ENCODE data around the gene SRCAP. TPM values are rescaled to one million over a fixed set of nuclear protein-coding genes. Genes with fewer than 3 reads are reported as not detected.

The SRCAP gene
- total RNA-seq, 1 donor from 2014 or later = 93.4 TPM

GRCh38 chr16:30747799-30748633 lies 49.0 kb downstream of the SRCAP start, which contains the start of gene PHKG2:
TSS of gene PHKG2 (plus strand) at chr16:30748425. CDS start at chr16:30748821, 396 bp downstream.
- intact Hi-C loops (cut with micrococcal nuclease) = loop anchor here (1.0 to 5.0 kb wide), 9 partner anchors 14 to 285 kb away; partner anchors contain the start of genes CFAP119, CTF1, FBXL19 and PRR14
- H3K9me3 Mint-ChIP-seq = no peaks in the 10 kb centered on the region
- DNase-seq (ENCODE audit: low spot score) = peak; percentile 97
- peaks cover 19% of the 10 kb centered on the region for H3K4me1 Mint-ChIP-seq (ENCODE audit: low read depth)
- H3K4me3 Mint-ChIP-seq = peak within 1 kb of the TSS; percentile 93
- peak within 1 kb of the TSS; percentile 83 for H3K27ac Mint-ChIP-seq
- H3K27me3 Mint-ChIP-seq (ENCODE audit: insufficient read depth) = no peaks in the 10 kb centered on the region
- H3K36me3 Mint-ChIP-seq (ENCODE audit: low read depth) = peaks cover 33% of the 10 kb centered on the region

GRCh38 chr16:30748634-30749445 lies 49.9 kb downstream of the SRCAP start:
- Mint-ChIP-seq H3K4me1 (ENCODE audit: low read depth) (peaks cover 19% of the 10 kb centered on the region), H3K4me3 (peak overlapping the region; percentile 93), H3K36me3 (ENCODE audit: low read depth) (peaks cover 29% of the 10 kb centered on the region), H3K27ac (peak overlapping the region; percentile 79), H3K9me3 (no peaks in the 10 kb centered on the region), H3K27me3 (ENCODE audit: insufficient read depth) (no peaks in the 10 kb centered on the region)
- intact Hi-C loops (cut with micrococcal nuclease) = loop anchor here (1.0 to 5.0 kb wide), 9 partner anchors 13 to 284 kb away; partner anchors contain the start of genes CFAP119, CTF1, FBXL19 and PRR14
- peak; percentile 31 for DNase-seq (ENCODE audit: low spot score)

- Mint-ChIP-seq H3K9me3 (no peaks in the 10 kb centered on the region), H3K36me3 (ENCODE audit: low read depth) (peaks cover 23% of the 10 kb centered on the region), H3K27me3 (ENCODE audit: insufficient read depth) (no peaks in the 10 kb centered on the region), H3K27ac (no peak overlapping the region), H3K4me3 (no peak overlapping the region), H3K4me1 (ENCODE audit: low read depth) (peaks cover 19% of the 10 kb centered on the region)
- intact Hi-C loops (cut with micrococcal nuclease) = no loop called here
- DNase-seq (ENCODE audit: low spot score) = no peak
These were observed 51.2 kb downstream of the SRCAP start for GRCh38 chr16:30750201-30750600.

GRCh38 chr16:30750876-30751465 lies 52.0 kb downstream of the SRCAP start:
- no peaks in the 10 kb centered on the region for H3K27me3 Mint-ChIP-seq (ENCODE audit: insufficient read depth)
- no peaks in the 10 kb centered on the region for H3K9me3 Mint-ChIP-seq
- peaks cover 19% of the 10 kb centered on the region for H3K4me1 Mint-ChIP-seq (ENCODE audit: low read depth)
- peaks cover 25% of the 10 kb centered on the region for H3K36me3 Mint-ChIP-seq (ENCODE audit: low read depth)
- intact Hi-C loops (cut with micrococcal nuclease) = no loop called here
- no peak for DNase-seq (ENCODE audit: low spot score)
- H3K27ac Mint-ChIP-seq = no peak overlapping the region
- H3K4me3 Mint-ChIP-seq = peak overlapping the region; percentile 64

- no peaks in the 10 kb centered on the region for H3K9me3 Mint-ChIP-seq
- peaks cover 24% of the 10 kb centered on the region for H3K36me3 Mint-ChIP-seq (ENCODE audit: low read depth)
- no peak overlapping the region for H3K27ac Mint-ChIP-seq
- no peak overlapping the region for H3K4me3 Mint-ChIP-seq
- no peak for DNase-seq (ENCODE audit: low spot score)
- intact Hi-C loops (cut with micrococcal nuclease) = no loop called here
- peaks cover 11% of the 10 kb centered on the region for H3K4me1 Mint-ChIP-seq (ENCODE audit: low read depth)
- H3K27me3 Mint-ChIP-seq (ENCODE audit: insufficient read depth) = no peaks in the 10 kb centered on the region
These were observed 54.6 kb downstream of the SRCAP start for GRCh38 chr16:30753596-30753995.

- H3K36me3 Mint-ChIP-seq (ENCODE audit: low read depth) = peaks cover 17% of the 10 kb centered on the region
- H3K27me3 Mint-ChIP-seq (ENCODE audit: insufficient read depth) = no peaks in the 10 kb centered on the region
- DNase-seq (ENCODE audit: low spot score) = no peak
- H3K4me3 Mint-ChIP-seq = no peak overlapping the region
- H3K9me3 Mint-ChIP-seq = no peaks in the 10 kb centered on the region
- intact Hi-C loops (cut with micrococcal nuclease) = no loop called here
- H3K27ac Mint-ChIP-seq = no peak overlapping the region
- peaks cover 15% of the 10 kb centered on the region for H3K4me1 Mint-ChIP-seq (ENCODE audit: low read depth)
These were observed 57.2 kb downstream of the SRCAP start for GRCh38 chr16:30755955-30756780.

- no peaks in the 10 kb centered on the region for H3K27me3 Mint-ChIP-seq (ENCODE audit: insufficient read depth)
- no peaks in the 10 kb centered on the region for H3K9me3 Mint-ChIP-seq
- DNase-seq (ENCODE audit: low spot score) = no peak
- H3K4me3 Mint-ChIP-seq = no peak overlapping the region
- H3K4me1 Mint-ChIP-seq (ENCODE audit: low read depth) = peaks cover 12% of the 10 kb centered on the region
- H3K27ac Mint-ChIP-seq = no peak overlapping the region
- peaks cover 11% of the 10 kb centered on the region for H3K36me3 Mint-ChIP-seq (ENCODE audit: low read depth)
- intact Hi-C loops (cut with micrococcal nuclease) = no loop called here
These were observed 57.8 kb downstream of the SRCAP start for GRCh38 chr16:30756781-30757100.

- DNase-seq (ENCODE audit: low spot score) = no peak
- Mint-ChIP-seq H3K4me1 (ENCODE audit: low read depth) (peaks cover 12% of the 10 kb centered on the region), H3K36me3 (ENCODE audit: low read depth) (peaks cover 11% of the 10 kb centered on the region), H3K27ac (no peak overlapping the region), H3K4me3 (no peak overlapping the region), H3K27me3 (ENCODE audit: insufficient read depth) (no peaks in the 10 kb centered on the region), H3K9me3 (no peaks in the 10 kb centered on the region)
- intact Hi-C loops (cut with micrococcal nuclease) = no loop called here
These were observed 58.3 kb downstream of the SRCAP start for GRCh38 chr16:30757316-30757715.

- Mint-ChIP-seq H3K9me3 (no peaks in the 10 kb centered on the region), H3K4me3 (peak overlapping the region; percentile 27), H3K27me3 (ENCODE audit: insufficient read depth) (no peaks in the 10 kb centered on the region), H3K36me3 (ENCODE audit: low read depth) (peaks cover 16% of the 10 kb centered on the region), H3K27ac (no peak overlapping the region), H3K4me1 (ENCODE audit: low read depth) (peaks cover 28% of the 10 kb centered on the region)
- no peak for DNase-seq (ENCODE audit: low spot score)
- intact Hi-C loops (cut with micrococcal nuclease) = no loop called here
These were observed 60.1 kb downstream of the SRCAP start for GRCh38 chr16:30758988-30759491.

- no peaks in the 10 kb centered on the region for H3K27me3 Mint-ChIP-seq (ENCODE audit: insufficient read depth)
- DNase-seq (ENCODE audit: low spot score) = no peak
- intact Hi-C loops (cut with micrococcal nuclease) = loop anchor here (5.0 kb wide), 2 partner anchors 137 to 312 kb away; partner anchors contain the start of genes CTF1, ZNF646 and ZNF668
- peaks cover 15% of the 10 kb centered on the region for H3K36me3 Mint-ChIP-seq (ENCODE audit: low read depth)
- no peaks in the 10 kb centered on the region for H3K9me3 Mint-ChIP-seq
- H3K27ac Mint-ChIP-seq = no peak overlapping the region
- peak overlapping the region; percentile 93 for H3K4me3 Mint-ChIP-seq
- peaks cover 28% of the 10 kb centered on the region for H3K4me1 Mint-ChIP-seq (ENCODE audit: low read depth)
These were observed 61.1 kb downstream of the SRCAP start for GRCh38 chr16:30760001-30760559.

- intact Hi-C loops (cut with micrococcal nuclease) = loop anchor here (5.0 kb wide), 2 partner anchors 136 to 311 kb away; partner anchors contain the start of genes CTF1, ZNF646 and ZNF668
- Mint-ChIP-seq H3K27me3 (ENCODE audit: insufficient read depth) (no peaks in the 10 kb centered on the region), H3K4me1 (ENCODE audit: low read depth) (peaks cover 28% of the 10 kb centered on the region), H3K4me3 (peak overlapping the region; percentile 93), H3K27ac (peak overlapping the region; percentile 49), H3K9me3 (no peaks in the 10 kb centered on the region), H3K36me3 (ENCODE audit: low read depth) (peaks cover 21% of the 10 kb centered on the region)
- DNase-seq (ENCODE audit: low spot score) = no peak
These were observed 61.8 kb downstream of the SRCAP start for GRCh38 chr16:30760577-30761426.

Data from activated T-helper 1 cell treated with anti-CD3 and anti-CD28 coated beads, Interleukin-12 subunit alpha, Interleukin-12 subunit beta, Interleukin-2, Interleukin-4 antibody, amounts not matched to agents 30 ng/mL and 10 ng/mL and 1 ng/mL, durations not matched to agents 14 hours and 24 hours and 36 hours (primary cell).